Measurements from ENCODE around the gene CLSTN2.

Gene CLSTN2

GRCh38 chr3:140206196-140207040 is 271.4 kb downstream of the CLSTN2 start:
- TF ChIP-seq PAX5 (IDR thresholded peaks at IDR 0.05; ENCODE audit: insufficient read depth, low read length, severe bottlenecking) (no peak), POLR2A (IDR thresholded peaks at IDR 0.05; ENCODE audit: low read depth, low read length) (no peak)
- FAIRE-seq = no peak
- DNase-seq (ENCODE audit: insufficient read length, low spot score) = no peak

- DNase-seq (ENCODE audit: insufficient read length, low spot score) (no peak), FAIRE-seq (no peak)
- TF ChIP-seq POLR2AphosphoS5 (IDR thresholded peaks at IDR 0.05; ENCODE audit: low read depth, low read length) (no peak), SPI1 (IDR thresholded peaks at IDR 0.05; ENCODE audit: low read depth, low read length) (no peak), POLR2A (IDR thresholded peaks at IDR 0.05; ENCODE audit: low read depth, low read length) (no peak), TAF1 (IDR thresholded peaks at IDR 0.05; ENCODE audit: low read depth, low read length) (no peak), PAX5 (IDR thresholded peaks at IDR 0.05; ENCODE audit: insufficient read depth, low read length, severe bottlenecking) (no peak), POU2F2 (IDR thresholded peaks at IDR 0.05; ENCODE audit: low read depth, low read length) (no peak)
Measured at GRCh38 chr3:140207541-140207940, 272.6 kb downstream of the CLSTN2 start.

- FAIRE-seq (no peak), DNase-seq (ENCODE audit: insufficient read length, low spot score) (no peak)
- TF ChIP-seq TAF1 (IDR thresholded peaks at IDR 0.05; ENCODE audit: low read depth, low read length) = no peak
- TF ChIP-seq POLR2A (IDR thresholded peaks at IDR 0.05; ENCODE audit: low read depth, low read length) = no peak
- TF ChIP-seq SPI1 (IDR thresholded peaks at IDR 0.05; ENCODE audit: low read depth, low read length) = no peak
- TF ChIP-seq POU2F2 (IDR thresholded peaks at IDR 0.05; ENCODE audit: low read depth, low read length) = no peak
- TF ChIP-seq POLR2AphosphoS5 (IDR thresholded peaks at IDR 0.05; ENCODE audit: low read depth, low read length) = no peak
Measured at GRCh38 chr3:140216249-140216648, 281.3 kb downstream of the CLSTN2 start.

GRCh38 chr3:140219291-140219690 is 284.3 kb downstream of the CLSTN2 start:
- no peak for TF ChIP-seq POLR2A (IDR thresholded peaks at IDR 0.05; ENCODE audit: low read depth, low read length)
- no peak for TF ChIP-seq TAF1 (IDR thresholded peaks at IDR 0.05; ENCODE audit: low read depth, low read length)
- TF ChIP-seq PAX5 (IDR thresholded peaks at IDR 0.05; ENCODE audit: insufficient read depth, low read length, severe bottlenecking) = no peak
- no peak for TF ChIP-seq SPI1 (IDR thresholded peaks at IDR 0.05; ENCODE audit: low read depth, low read length)
- no peak for TF ChIP-seq POU2F2 (IDR thresholded peaks at IDR 0.05; ENCODE audit: low read depth, low read length)
- DNase-seq (ENCODE audit: insufficient read length, low spot score) (no peak), FAIRE-seq (no peak)

- peak; percentile 51 for FAIRE-seq
- DNase-seq (ENCODE audit: insufficient read length, low spot score) = peak; percentile 6
- TF ChIP-seq POU2F2 (IDR thresholded peaks at IDR 0.05; ENCODE audit: low read depth, low read length) = no peak
- no peak for TF ChIP-seq POLR2AphosphoS5 (IDR thresholded peaks at IDR 0.05; ENCODE audit: low read depth, low read length)
- TF ChIP-seq POLR2A (IDR thresholded peaks at IDR 0.05; ENCODE audit: low read depth, low read length) = no peak
- TF ChIP-seq PAX5 (IDR thresholded peaks at IDR 0.05; ENCODE audit: insufficient read depth, low read length, severe bottlenecking) = no peak
- no peak for TF ChIP-seq TAF1 (IDR thresholded peaks at IDR 0.05; ENCODE audit: low read depth, low read length)
Measured at GRCh38 chr3:140219923-140220452, 285.0 kb downstream of the CLSTN2 start.

GRCh38 chr3:140223197-140223596 is 288.2 kb downstream of the CLSTN2 start:
- no peak for TF ChIP-seq POLR2A (IDR thresholded peaks at IDR 0.05; ENCODE audit: low read depth, low read length)
- DNase-seq (ENCODE audit: insufficient read length, low spot score) (no peak), FAIRE-seq (no peak)

GRCh38 chr3:140223631-140224030 is 288.6 kb downstream of the CLSTN2 start:
- DNase-seq (ENCODE audit: insufficient read length, low spot score) (no peak), FAIRE-seq (no peak)
- no peak for TF ChIP-seq POLR2AphosphoS5 (IDR thresholded peaks at IDR 0.05; ENCODE audit: low read depth, low read length)
- no peak for TF ChIP-seq POU2F2 (IDR thresholded peaks at IDR 0.05; ENCODE audit: low read depth, low read length)
- TF ChIP-seq PAX5 (IDR thresholded peaks at IDR 0.05; ENCODE audit: insufficient read depth, low read length, severe bottlenecking) = no peak
- TF ChIP-seq SPI1 (IDR thresholded peaks at IDR 0.05; ENCODE audit: low read depth, low read length) = no peak
- TF ChIP-seq TAF1 (IDR thresholded peaks at IDR 0.05; ENCODE audit: low read depth, low read length) = no peak
- TF ChIP-seq POLR2A (IDR thresholded peaks at IDR 0.05; ENCODE audit: low read depth, low read length) = no peak

GRCh38 chr3:140224307-140224706 is 289.3 kb downstream of the CLSTN2 start:
- TF ChIP-seq PAX5 (IDR thresholded peaks at IDR 0.05; ENCODE audit: insufficient read depth, low read length, severe bottlenecking) (no peak), TAF1 (IDR thresholded peaks at IDR 0.05; ENCODE audit: low read depth, low read length) (no peak), POLR2A (IDR thresholded peaks at IDR 0.05; ENCODE audit: low read depth, low read length) (no peak), SPI1 (IDR thresholded peaks at IDR 0.05; ENCODE audit: low read depth, low read length) (no peak), POLR2AphosphoS5 (IDR thresholded peaks at IDR 0.05; ENCODE audit: low read depth, low read length) (no peak), POU2F2 (IDR thresholded peaks at IDR 0.05; ENCODE audit: low read depth, low read length) (no peak)
- FAIRE-seq (no peak), DNase-seq (ENCODE audit: insufficient read length, low spot score) (no peak)

GRCh38 chr3:140225996-140226395 is 291.0 kb downstream of the CLSTN2 start:
- TF ChIP-seq PAX5 (IDR thresholded peaks at IDR 0.05; ENCODE audit: insufficient read depth, low read length, severe bottlenecking) (no peak), POLR2AphosphoS5 (IDR thresholded peaks at IDR 0.05; ENCODE audit: low read depth, low read length) (no peak), POU2F2 (IDR thresholded peaks at IDR 0.05; ENCODE audit: low read depth, low read length) (no peak), TAF1 (IDR thresholded peaks at IDR 0.05; ENCODE audit: low read depth, low read length) (no peak), POLR2A (IDR thresholded peaks at IDR 0.05; ENCODE audit: low read depth, low read length) (no peak), SPI1 (IDR thresholded peaks at IDR 0.05; ENCODE audit: low read depth, low read length) (no peak)
- FAIRE-seq = no peak

GRCh38 chr3:140233702-140234101 is 298.7 kb downstream of the CLSTN2 start:
- DNase-seq (ENCODE audit: insufficient read length, low spot score) = no peak
- FAIRE-seq = no peak
- no peak for TF ChIP-seq TAF1 (IDR thresholded peaks at IDR 0.05; ENCODE audit: low read depth, low read length)
- no peak for TF ChIP-seq POLR2AphosphoS5 (IDR thresholded peaks at IDR 0.05; ENCODE audit: low read depth, low read length)
- TF ChIP-seq PAX5 (IDR thresholded peaks at IDR 0.05; ENCODE audit: insufficient read depth, low read length, severe bottlenecking) = no peak
- TF ChIP-seq POU2F2 (IDR thresholded peaks at IDR 0.05; ENCODE audit: low read depth, low read length) = no peak
- no peak for TF ChIP-seq SPI1 (IDR thresholded peaks at IDR 0.05; ENCODE audit: low read depth, low read length)
- no peak for TF ChIP-seq POLR2A (IDR thresholded peaks at IDR 0.05; ENCODE audit: low read depth, low read length)

More at GRCh38 chr3:140225996-140226395, 291.0 kb downstream of the CLSTN2 start:
- DNase-seq (ENCODE audit: insufficient read length, low spot score) = no peak
